ENCODE results near the gene FAF2.
"Not testable (repeated sequence)": the region's sequence is repeated elsewhere in the genome, so short reads cannot be mapped to it uniquely, and the experiment has no call there.

Gene FAF2

GRCh38 chr5:176463113-176463764 lies 15.1 kb downstream of the FAF2 start:
- no peak for DNase-seq

GRCh38 chr5:176466245-176466871 lies 18.2 kb downstream of the FAF2 start:
- DNase-seq = no peak

- DNase-seq = no peak
Observed at GRCh38 chr5:176469296-176469695, 21.1 kb downstream of the FAF2 start.

GRCh38 chr5:176470539-176470938 lies 22.4 kb downstream of the FAF2 start:
- no peak for DNase-seq

GRCh38 chr5:176471098-176471497 lies 22.9 kb downstream of the FAF2 start:
- no peak for DNase-seq

- no peak for DNase-seq
Observed at GRCh38 chr5:176473335-176474006, 25.3 kb downstream of the FAF2 start.

- no peak for DNase-seq
Observed at GRCh38 chr5:176474476-176474875, 26.3 kb downstream of the FAF2 start.

GRCh38 chr5:176481711-176482110 lies 33.5 kb downstream of the FAF2 start:
- DNase-seq = no peak

GRCh38 chr5:176485176-176485575 lies 37.0 kb downstream of the FAF2 start:
- no peak for DNase-seq

GRCh38 chr5:176486189-176486757 lies 38.1 kb downstream of the FAF2 start:
- DNase-seq = no peak

GRCh38 chr5:176487160-176487559 lies 39.0 kb downstream of the FAF2 start:
- not testable (repeated sequence) for DNase-seq

GRCh38 chr5:176489077-176489476 lies 40.9 kb downstream of the FAF2 start:
- DNase-seq = no peak

GRCh38 chr5:176490301-176490700 lies 42.1 kb downstream of the FAF2 start:
- no peak for DNase-seq

- no peak for DNase-seq
Observed at GRCh38 chr5:176491101-176491502, 42.9 kb downstream of the FAF2 start.

GRCh38 chr5:176491901-176492300 lies 43.7 kb downstream of the FAF2 start:
- DNase-seq = no peak

GRCh38 chr5:176492431-176492830 lies 44.2 kb downstream of the FAF2 start:
- no peak for DNase-seq

- no peak for DNase-seq
Observed at GRCh38 chr5:176497852-176498251, 49.7 kb downstream of the FAF2 start.

- DNase-seq = no peak
Observed at GRCh38 chr5:176499273-176499672, 51.1 kb downstream of the FAF2 start.

- no peak for DNase-seq
Observed at GRCh38 chr5:176500511-176500910, 52.3 kb downstream of the FAF2 start.

GRCh38 chr5:176501333-176501732 lies 53.1 kb downstream of the FAF2 start:
- DNase-seq = no peak

GRCh38 chr5:176503496-176503895 lies 55.3 kb downstream of the FAF2 start:
- DNase-seq = no peak

- no peak for DNase-seq
Observed at GRCh38 chr5:176507911-176508310, 59.7 kb downstream of the FAF2 start.

GRCh38 chr5:176508603-176509002 lies 60.4 kb downstream of the FAF2 start:
- DNase-seq = no peak

GRCh38 chr5:176513788-176514187 lies 65.6 kb downstream of the FAF2 start:
- no peak for DNase-seq
